OCI-LY7 (cell line): ENCODE results near the gene OR2A12.

Experiments used
- CTCF ChIP-seq: fragments of 200-600 bp; sonication (generic); conservative IDR thresholded peaks from 2 replicates; pipeline ENCODE4 v1.5.1; 2014; ENCODE audit warnings: mild to moderate bottlenecking, antibody characterized with exemption, low read length, moderate library complexity, mixed read lengths
- EZH2phosphoT487 ChIP-seq: fragments of 200-600 bp; sonication (generic); IDR thresholded peaks from 2 replicates; pipeline ENCODE4 v1.6.1; 2018; ENCODE audit warnings: low read depth, borderline replicate concordance, mild to moderate bottlenecking, mixed run types, antibody characterized with exemption, low read length, moderate library complexity, mixed read lengths

GRCh38 chr7:144105211-144105610 is 19.1 kb downstream of the OR2A12 start:
- TF ChIP-seq CTCF: no peak
- TF ChIP-seq EZH2phosphoT487: no peak
